Measurements from ENCODE around the gene LINC00305. TPM values are rescaled to one million over a fixed set of nuclear protein-coding genes. Genes with fewer than 3 reads are reported as not detected.

The LINC00305 gene
- polyA plus RNA-seq, 1 experiment = not detected

- no peak for TF ChIP-seq CTCF (IDR thresholded peaks at IDR 0.05; ENCODE audit: low read depth, low read length)
- no peak for DNase-seq (ENCODE audit: low read depth, low spot score)
- ChIA-PET POLR2A (no interaction called here), CTCF (no interaction called here)
- H3K27me3 ChIP-seq (ENCODE audit: control insufficient read depth, insufficient read depth, low read length) = no peaks in the 10 kb centered on the region
- no peak overlapping the region for H3K4me3 ChIP-seq (ENCODE audit: low read depth, low read length)
- no peak overlapping the region for H3K27ac ChIP-seq (ENCODE audit: low read depth, low read length)
- 0 out of 2 replicates have a peak, but pooled peaks cover 3% of the 10 kb centered on the region for H3K9me3 ChIP-seq (ENCODE audit: control insufficient read depth, insufficient read depth, low read length)
Measured at GRCh38 chr18:64119916-64120315, 29.0 kb downstream of the LINC00305 start.

- Histone ChIP-seq H3K9me3 (ENCODE audit: control insufficient read depth, insufficient read depth, low read length) (peaks cover 12% of the 10 kb centered on the region; the same call in 1 of the 2 replicates), H3K27me3 (ENCODE audit: control insufficient read depth, insufficient read depth, low read length) (no peaks in the 10 kb centered on the region), H3K4me3 (ENCODE audit: low read depth, low read length) (no peak overlapping the region), H3K27ac (ENCODE audit: low read depth, low read length) (no peak overlapping the region)
- no peak for DNase-seq (ENCODE audit: low read depth, low spot score)
- no peak for TF ChIP-seq CTCF (IDR thresholded peaks at IDR 0.05; ENCODE audit: low read depth, low read length)
- ChIA-PET CTCF (no interaction called here), POLR2A (no interaction called here)
Measured at GRCh38 chr18:64118406-64118805, 30.5 kb downstream of the LINC00305 start.

- no peak overlapping the region for H3K4me3 ChIP-seq (ENCODE audit: low read depth, low read length)
- no peak for TF ChIP-seq CTCF (IDR thresholded peaks at IDR 0.05; ENCODE audit: low read depth, low read length)
- H3K9me3 ChIP-seq (ENCODE audit: control insufficient read depth, insufficient read depth, low read length) = peaks cover 14% of the 10 kb centered on the region; the same call in 1 of the 2 replicates
- CTCF ChIA-PET = no interaction called here
- no peak for DNase-seq (ENCODE audit: low read depth, low spot score)
- POLR2A ChIA-PET = no interaction called here
- H3K27me3 ChIP-seq (ENCODE audit: control insufficient read depth, insufficient read depth, low read length) = no peaks in the 10 kb centered on the region
- H3K27ac ChIP-seq (ENCODE audit: low read depth, low read length) = no peak overlapping the region
Measured at GRCh38 chr18:64116571-64117175, 32.2 kb downstream of the LINC00305 start.

- no peak for TF ChIP-seq CTCF (IDR thresholded peaks at IDR 0.05; ENCODE audit: low read depth, low read length)
- POLR2A ChIA-PET = no interaction called here
- no peak overlapping the region for H3K27ac ChIP-seq (ENCODE audit: low read depth, low read length)
- CTCF ChIA-PET = no interaction called here
- DNase-seq (ENCODE audit: low read depth, low spot score) = no peak
- H3K27me3 ChIP-seq (ENCODE audit: control insufficient read depth, insufficient read depth, low read length) = no peaks in the 10 kb centered on the region
- H3K9me3 ChIP-seq (ENCODE audit: control insufficient read depth, insufficient read depth, low read length) = peaks cover 16% of the 10 kb centered on the region
- no peak overlapping the region for H3K4me3 ChIP-seq (ENCODE audit: low read depth, low read length)
Measured at GRCh38 chr18:64115881-64116280, 33.0 kb downstream of the LINC00305 start.

GRCh38 chr18:64111950-64112349, 36.9 kb downstream of the LINC00305 start:
- Histone ChIP-seq H3K27ac (ENCODE audit: low read depth, low read length) (no peak overlapping the region), H3K9me3 (ENCODE audit: control insufficient read depth, insufficient read depth, low read length) (peaks cover 19% of the 10 kb centered on the region), H3K27me3 (ENCODE audit: control insufficient read depth, insufficient read depth, low read length) (no peaks in the 10 kb centered on the region), H3K4me3 (ENCODE audit: low read depth, low read length) (no peak overlapping the region)
- ChIA-PET POLR2A (no interaction called here), CTCF (interaction anchor here (0.5 to 0.6 kb wide), 2 partner anchors 31 to 41 kb away, joined by 4 to 5 read pairs; no protein-coding TSS in a partner anchor)
- no peak for DNase-seq (ENCODE audit: low read depth, low spot score)
- no peak for TF ChIP-seq CTCF (IDR thresholded peaks at IDR 0.05; ENCODE audit: low read depth, low read length)

Measured in AG04450 (cell line).